SK-MEL-5 (cell line): Measurements from ENCODE around the gene MROH2A. TPM values are rescaled to one million over a fixed set of nuclear protein-coding genes. Genes with fewer than 3 reads are reported as not detected.
"Not testable (repeated sequence)": the region's sequence is repeated elsewhere in the genome, so short reads cannot be mapped to it uniquely, and the experiment has no call there.

Source experiments
- DNase-seq: peaks from one replicate; pipeline ENCODE4 v3.0.0-alpha.2; 2016; ENCODE audit warnings: low read depth, low spot score
- in situ Hi-C: cut with HindIII; loops from 2 replicates; pipeline ENCODE4 v1.10.0; 2016; ENCODE audit warnings: low sequenced_read_pairs, high pct_unique_total_duplicates, low pct_unique_long_range_greater_than_20kb
- total RNA-seq: library from RNA; depleted of rRNA; stranded (reverse); fragments of >200 nt; shearing (Covaris generic); gene quantifications from 2 replicates; pipeline ENCODE4 v1.2.3, GENCODE V29; 2014; rRNA removed

The MROH2A gene
- total RNA-seq, 1 experiment from 2014 or later: 0.08 TPM

- DNase-seq: peak; percentile 96
- in situ Hi-C loops: no loop called here
Observed at GRCh38 chr2:233854241-233854981, 76.3 kb downstream of the MROH2A start, which contains the start of gene HJURP. HJURP (minus strand) TSS chr2:233854535; CDS start chr2:233854500, 35 bp downstream.

- no peak for DNase-seq
- in situ Hi-C loops: no loop called here
Observed at GRCh38 chr2:233855345-233855744, 77.2 kb downstream of the MROH2A start.

- no peak for DNase-seq
- in situ Hi-C loops: no loop called here
Observed at GRCh38 chr2:233856184-233856583, 78.1 kb downstream of the MROH2A start.

GRCh38 chr2:233857511-233858141, 79.5 kb downstream of the MROH2A start:
- in situ Hi-C loops: no loop called here
- peak; percentile 69 for DNase-seq

- in situ Hi-C loops: no loop called here
- no peak for DNase-seq
Observed at GRCh38 chr2:233858331-233858730, 80.2 kb downstream of the MROH2A start.

GRCh38 chr2:233862261-233862768, 84.2 kb downstream of the MROH2A start:
- in situ Hi-C loops: no loop called here
- peak; percentile 38 for DNase-seq

- in situ Hi-C loops: no loop called here
- DNase-seq: no peak
Observed at GRCh38 chr2:233865838-233866237, 87.7 kb downstream of the MROH2A start.

GRCh38 chr2:233866479-233866878, 88.3 kb downstream of the MROH2A start:
- in situ Hi-C loops: no loop called here

GRCh38 chr2:233867993-233868532, 89.9 kb downstream of the MROH2A start, which contains the start of gene MSL3B:
MSL3B (minus strand) TSS chr2:233868386.
- DNase-seq: peak; percentile 26
- in situ Hi-C loops: no loop called here

More at GRCh38 chr2:233866479-233866878, 88.3 kb downstream of the MROH2A start:
- no peak for DNase-seq

GRCh38 chr2:233871432-233871831, 93.3 kb downstream of the MROH2A start:
- DNase-seq: no peak
- in situ Hi-C loops: no loop called here

GRCh38 chr2:233872125-233872524, 94.0 kb downstream of the MROH2A start:
- in situ Hi-C loops, DNase-seq: not testable (repeated sequence)

- DNase-seq: no peak
- in situ Hi-C loops: no loop called here
Observed at GRCh38 chr2:233882353-233882752, 104.2 kb downstream of the MROH2A start.

Other genes starting within 250 kb of the MROH2A start
- 36.9 and 38.3 TPM in 2 replicates for gene USP40, start 211.5 kb upstream of the MROH2A start, total RNA-seq
- gene UGT1A8, start 160.7 kb upstream of the MROH2A start, total RNA-seq: not detected in 2 replicates
- gene UGT1A10, start 141.9 kb upstream of the MROH2A start, total RNA-seq: not detected in 2 replicates
- not detected in 2 replicates for gene UGT1A9, start 106.4 kb upstream of the MROH2A start, total RNA-seq
- not detected in 2 replicates for gene UGT1A7, start 96.4 kb upstream of the MROH2A start, total RNA-seq
- not detected in 2 replicates for gene UGT1A6, start 85.4 kb upstream of the MROH2A start, total RNA-seq
- gene UGT1A5, start 65.4 kb upstream of the MROH2A start, total RNA-seq: not detected in 2 replicates
- gene UGT1A4, start 59.6 kb upstream of the MROH2A start, total RNA-seq: not detected in 2 replicates
- not detected in 2 replicates for gene UGT1A3, start 49.3 kb upstream of the MROH2A start, total RNA-seq
- gene UGT1A1, start 18.1 kb upstream of the MROH2A start, total RNA-seq: not detected in 2 replicates
- 21.7 and 25.0 TPM in 2 replicates for gene HJURP, start 76.2 kb downstream of the MROH2A start, total RNA-seq
- gene TRPM8, start 139.0 kb downstream of the MROH2A start, total RNA-seq: 28.7 and 32.7 TPM in 2 replicates